Keratinocyte (primary cell): ENCODE measurements around the gene FAM78A. TPM values are rescaled to one million over a fixed set of nuclear protein-coding genes. Genes with fewer than 3 reads are reported as not detected.

Experiments
- DNase-seq: peaks from one replicate; pipeline ENCODE4 v3.0.0-alpha.2; 2011; ENCODE audit warnings: low read depth, missing footprints, low spot score
- FAIRE-seq: peaks from 2 replicates; lab custom pipeline; 2011; peaks lifted over from hg19 to GRCh38; lab: Jason Lieb, UNC
- H2AFZ ChIP-seq: 2 replicates; pipeline ENCODE4 v1.6.0; 2012; ENCODE audit warnings: low read length, control low read depth, inconsistent platforms; ENCODE audit not compliant: control insufficient read depth
- H3K27ac ChIP-seq: 2 replicates; pipeline ENCODE4 v1.5.1; 2011; ENCODE audit warnings: low read length; ENCODE audit not compliant: control insufficient read depth, insufficient read depth
- H3K27me3 ChIP-seq: 3 replicates; pipeline ENCODE4 v1.6.0; 2011; ENCODE audit warnings: low read length; ENCODE audit not compliant: control insufficient read depth, insufficient read depth; ENCODE audit errors: extremely low read depth
- H3K36me3 ChIP-seq, 2 experiments: 2 replicates in 1 of 2; 3 replicates in 1 of 2; pipeline ENCODE4 v1.5.1; 2011; ENCODE audit warnings: low read length in 2 of 2, mild to moderate bottlenecking in 1 of 2; ENCODE audit not compliant: control insufficient read depth in 2 of 2, insufficient read depth in 2 of 2; ENCODE audit errors: extremely low read depth in 1 of 2
- H3K4me1 ChIP-seq: 3 replicates; pipeline ENCODE4 v1.5.1; 2011; ENCODE audit warnings: low read length; ENCODE audit not compliant: control insufficient read depth, insufficient read depth; ENCODE audit errors: extremely low read depth
- H3K4me2 ChIP-seq: 3 replicates; pipeline ENCODE4 v1.6.0; 2011; ENCODE audit warnings: low read depth, low read length; ENCODE audit not compliant: control insufficient read depth, insufficient read depth; ENCODE audit errors: extremely low read depth
- H3K4me3 ChIP-seq, 3 experiments: fragments of 200-600 bp in 1 of 3; sonication (generic) in 1 of 3; 2 replicates in 2 of 3; 3 replicates in 1 of 3; pipeline ENCODE4 v1.5.1; 2011 to 2016; ENCODE audit warnings: low read length in 3 of 3, mild to moderate bottlenecking in 3 of 3, control low read depth in 2 of 3, inconsistent platforms in 1 of 3, low read depth in 1 of 3, mixed read lengths in 1 of 3, mixed run types in 1 of 3, moderate library complexity in 1 of 3; ENCODE audit not compliant: control insufficient read depth in 2 of 3, insufficient read depth in 2 of 3; ENCODE audit errors: extremely low read depth in 1 of 3
- H3K79me2 ChIP-seq: 2 replicates; pipeline ENCODE4 v1.6.0; 2012; ENCODE audit warnings: low read length; ENCODE audit not compliant: control insufficient read depth, insufficient read depth
- H3K9ac ChIP-seq: 3 replicates; pipeline ENCODE4 v1.6.0; 2011; ENCODE audit warnings: low read length; ENCODE audit not compliant: control insufficient read depth, insufficient read depth; ENCODE audit errors: extremely low read depth
- H3K9me1 ChIP-seq: 3 replicates; pipeline ENCODE4 v1.6.0; 2011; ENCODE audit warnings: low read length; ENCODE audit not compliant: control insufficient read depth, insufficient read depth; ENCODE audit errors: extremely low read depth
- H3K9me3 ChIP-seq: 2 replicates; pipeline ENCODE4 v1.5.1; 2012; ENCODE audit warnings: low read depth, low read length; ENCODE audit not compliant: control insufficient read depth
- H4K20me1 ChIP-seq: 3 replicates; pipeline ENCODE4 v1.6.0; 2011; ENCODE audit warnings: low read length; ENCODE audit not compliant: control insufficient read depth, insufficient read depth; ENCODE audit errors: extremely low read depth
- CTCF ChIP-seq, 3 experiments: IDR thresholded peaks in 1 of 3; conservative IDR thresholded peaks in 1 of 3; optimal IDR thresholded peaks in 1 of 3; 2 replicates in 2 of 3; 3 replicates in 1 of 3; pipeline versions ENCODE3 to v1.5.1; 2011; ENCODE audit warnings: low read length in 3 of 3, mild to moderate bottlenecking in 3 of 3, moderate library complexity in 2 of 3, control low read depth in 1 of 3, inconsistent platforms in 1 of 3; ENCODE audit not compliant: insufficient read depth in 2 of 3; ENCODE audit errors: extremely low read depth in 1 of 3
- EZH2 ChIP-seq: IDR thresholded peaks from one replicate; pipeline ENCODE4 v1.6.1; 2012; ENCODE audit warnings: inconsistent platforms, mild to moderate bottlenecking, low read length, moderate library complexity
- dilution Hi-C: fragments of 300-500 bp; cut with MboI; formaldehyde crosslinking; loops from one replicate; pipeline ENCODE4 v1.7.0; 2020; ENCODE audit warnings: low sequenced_read_pairs; ENCODE audit not compliant: extremely low pct_ligation_motif_present
- polyA plus RNA-seq, 5 experiments: library from polyadenylated mRNA; depleted of rRNA in 3 of 5; stranded (reverse) in 3 of 5; stranded (forward) in 1 of 5; unstranded in 1 of 5; fragments of >200 nt; gene quantifications; 1 replicate in 1 of 5; 2 replicates in 3 of 5; 3 replicates in 1 of 5; pipeline versions ENCODE4 v1.2.1 to v1.2.3, GENCODE V29; 2011 to 2012; ENCODE audit warnings: missing spikeins in 2 of 5, low read depth in 1 of 5, low replicate concordance in 1 of 5

Gene FAM78A
- polyA plus RNA-seq, 1 donor (not counting 4 experiments of a cell fraction or from before 2014, with no cell fraction given) = 0.25 TPM

- no peaks in the 10 kb centered on the region for H3K9me3 ChIP-seq
- H3K27me3 ChIP-seq = peaks cover 6% of the 10 kb centered on the region
- no peak for TF ChIP-seq EZH2
- TF ChIP-seq CTCF (optimal IDR thresholded peaks at IDR 0.05 in 1 of 3, IDR thresholded peaks at IDR 0.05 in 1 of 3, conservative IDR thresholded peaks at IDR 0.05 in 1 of 3; ENCODE audit: extremely low read depth in 1 of 3, insufficient read depth in 2 of 3, low read length in 3 of 3) = no peak
- H3K4me2 ChIP-seq = no peak overlapping the region
- H3K9ac ChIP-seq = no peak overlapping the region
- H4K20me1 ChIP-seq = no peaks in the 10 kb centered on the region
- no peaks in the 10 kb centered on the region for H3K36me3 ChIP-seq
- H3K4me1 ChIP-seq = no peaks in the 10 kb centered on the region
- H3K4me3 ChIP-seq = no peak overlapping the region
- no peak overlapping the region for H2AFZ ChIP-seq
- H3K9me1 ChIP-seq = no peaks in the 10 kb centered on the region
- FAIRE-seq (no peak), DNase-seq (no peak)
- no peak overlapping the region for H3K27ac ChIP-seq
- no peaks in the 10 kb centered on the region for H3K79me2 ChIP-seq
- dilution Hi-C loops = no loop called here
These were observed 34.7 kb upstream of the FAM78A start for GRCh38 chr9:131310833-131311554.

- no peak for FAIRE-seq
- Histone ChIP-seq H3K9me3 (no peaks in the 10 kb centered on the region), H3K9ac (no peak overlapping the region), H2AFZ (no peak overlapping the region), H3K27me3 (peaks cover 3% of the 10 kb centered on the region), H3K4me3 (no peak overlapping the region), H3K79me2 (no peaks in the 10 kb centered on the region), H3K4me1 (no peaks in the 10 kb centered on the region), H4K20me1 (no peaks in the 10 kb centered on the region), H3K27ac (no peak overlapping the region), H3K4me2 (no peak overlapping the region), H3K9me1 (no peaks in the 10 kb centered on the region), H3K36me3 (no peaks in the 10 kb centered on the region)
- dilution Hi-C loops = no loop called here
- DNase-seq = no peak
- TF ChIP-seq EZH2 (no peak), CTCF (optimal IDR thresholded peaks at IDR 0.05 in 1 of 3, IDR thresholded peaks at IDR 0.05 in 1 of 3, conservative IDR thresholded peaks at IDR 0.05 in 1 of 3; ENCODE audit: extremely low read depth in 1 of 3, insufficient read depth in 2 of 3, low read length in 3 of 3) (no peak)
These were observed 33.4 kb upstream of the FAM78A start for GRCh38 chr9:131309530-131310276.
